ENCODE results near the gene SLC22A25.

The SLC22A25 gene

DNA sequence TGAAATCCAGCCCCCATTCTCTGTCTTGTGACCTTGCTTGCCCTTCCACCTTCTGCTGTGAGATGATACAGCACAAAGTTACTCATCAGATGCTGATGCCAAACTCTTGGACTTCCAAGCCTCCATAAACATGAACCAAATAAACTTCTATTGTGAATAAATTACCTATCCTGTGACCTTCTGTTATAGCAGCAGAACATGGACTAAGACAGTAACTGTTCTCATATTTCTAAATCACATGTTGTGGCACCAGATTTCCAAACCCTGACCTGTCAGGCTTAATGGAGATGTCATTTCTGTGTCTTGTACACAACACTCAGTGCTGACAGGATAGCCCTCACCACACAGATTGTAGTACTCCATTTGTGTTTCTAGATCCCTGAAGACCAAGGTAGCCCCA lies 6.0 kb downstream of the SLC22A25 start:
- DNase-seq (ENCODE audit: low read depth, low spot score): no peak

DNA sequence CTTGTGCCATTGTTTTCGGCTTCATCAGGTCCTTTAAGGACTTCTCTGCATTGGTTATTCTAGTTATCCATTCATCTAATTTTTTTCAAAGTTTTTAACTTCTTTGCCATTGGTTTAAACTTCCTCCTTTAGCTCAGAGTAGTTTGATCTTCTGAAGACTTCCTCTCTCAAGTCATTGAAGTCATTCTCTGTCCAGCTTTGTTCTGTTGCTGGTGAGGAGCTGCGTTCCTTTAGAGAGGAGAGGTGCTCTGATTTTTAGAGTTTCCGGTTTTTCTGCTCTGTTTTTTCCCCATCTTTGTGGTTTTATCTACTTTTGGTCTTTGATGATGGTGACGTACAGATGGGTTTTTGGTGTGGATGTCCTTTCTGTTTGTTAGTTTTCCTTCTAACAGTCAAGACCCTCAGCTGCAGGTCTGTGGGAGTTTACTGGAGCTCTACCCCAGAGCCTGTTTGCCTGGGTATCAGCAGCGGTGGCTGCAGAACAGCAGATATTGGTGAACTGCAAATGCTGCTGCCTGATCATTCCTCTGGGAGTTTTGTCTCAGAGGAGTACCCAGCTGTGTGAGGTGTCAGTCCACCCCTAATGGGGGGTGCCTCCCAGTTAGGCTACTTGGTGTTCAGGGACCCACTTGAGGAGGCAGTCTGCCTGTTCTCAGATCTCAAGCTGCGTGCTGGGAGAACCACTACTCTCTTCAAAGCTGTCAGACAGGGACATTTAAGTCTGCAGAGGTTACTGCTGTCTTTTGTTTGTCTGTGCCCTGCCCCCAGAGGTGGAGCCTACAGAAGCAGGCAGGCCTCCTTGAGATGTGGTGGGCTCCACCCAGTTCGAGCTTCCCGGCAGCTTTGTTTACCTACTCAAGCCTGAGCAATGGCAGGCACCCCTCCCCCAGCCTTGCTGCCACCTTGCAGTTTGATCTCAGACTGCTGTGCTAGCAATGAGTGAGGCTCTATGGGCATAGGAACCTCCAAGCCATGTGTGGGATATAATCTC lies 7.6 kb downstream of the SLC22A25 start:
- DNase-seq (ENCODE audit: low read depth, low spot score): peak; percentile 52
- H3K4me3 ChIP-seq (ENCODE audit: low read length): peak overlapping the region; percentile 32

More for the DNA sequence above, 6.0 kb downstream of the SLC22A25 start:
- no peak overlapping the region for H3K4me3 ChIP-seq (ENCODE audit: low read length)

DNA sequence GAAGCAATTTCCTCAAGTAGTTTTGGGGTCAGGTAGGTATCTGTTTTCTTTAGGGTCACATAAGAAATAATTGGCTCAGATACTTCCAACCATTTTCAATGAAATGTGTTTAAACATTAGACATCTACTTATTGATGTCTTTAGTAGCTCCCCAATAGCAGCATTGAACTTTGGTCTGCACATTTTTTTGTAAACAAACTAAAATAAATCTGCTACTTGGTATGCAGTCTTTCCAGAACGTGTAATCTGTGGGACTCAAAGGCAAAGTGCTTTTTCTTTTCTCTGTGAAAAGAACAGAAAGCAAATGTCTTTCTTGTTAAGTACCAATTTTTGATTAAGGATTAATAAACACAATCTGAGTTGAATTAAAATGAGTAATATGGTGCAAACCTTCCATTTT lies 13.6 kb downstream of the SLC22A25 start:
- no peak overlapping the region for H3K4me3 ChIP-seq (ENCODE audit: low read length)
- no peak for DNase-seq (ENCODE audit: low read depth, low spot score)

DNA sequence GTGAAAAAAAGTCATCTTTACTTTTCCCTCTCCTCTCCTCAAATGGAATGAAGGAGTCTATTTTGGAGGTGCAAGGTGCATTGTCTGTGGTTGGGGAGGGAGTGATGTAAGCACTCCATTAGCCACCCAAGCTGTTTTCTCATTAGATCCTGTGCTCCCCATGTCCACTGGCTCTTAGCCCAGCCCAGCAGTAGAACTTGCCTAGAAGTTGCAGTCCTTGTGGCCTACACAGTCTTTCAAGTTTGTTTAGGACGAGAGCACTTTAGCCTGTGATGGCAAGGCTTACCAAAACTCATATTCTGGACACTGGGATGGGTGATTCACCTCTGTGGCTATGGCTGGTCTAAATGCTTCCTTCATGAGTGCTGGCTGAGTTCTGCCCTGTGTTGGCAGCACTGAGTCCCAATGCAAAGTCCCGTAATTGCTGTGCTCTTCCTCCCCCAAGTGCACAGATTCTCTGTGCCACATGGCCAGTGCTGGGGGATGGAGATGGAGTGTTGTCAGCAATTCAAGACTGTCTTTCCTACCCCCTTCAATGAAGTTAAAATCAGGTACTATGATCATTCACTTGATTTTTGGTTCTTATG lies 15.8 kb downstream of the SLC22A25 start:
- DNase-seq (ENCODE audit: low read depth, low spot score): no peak
- no peak overlapping the region for H3K4me3 ChIP-seq (ENCODE audit: low read length)

DNA sequence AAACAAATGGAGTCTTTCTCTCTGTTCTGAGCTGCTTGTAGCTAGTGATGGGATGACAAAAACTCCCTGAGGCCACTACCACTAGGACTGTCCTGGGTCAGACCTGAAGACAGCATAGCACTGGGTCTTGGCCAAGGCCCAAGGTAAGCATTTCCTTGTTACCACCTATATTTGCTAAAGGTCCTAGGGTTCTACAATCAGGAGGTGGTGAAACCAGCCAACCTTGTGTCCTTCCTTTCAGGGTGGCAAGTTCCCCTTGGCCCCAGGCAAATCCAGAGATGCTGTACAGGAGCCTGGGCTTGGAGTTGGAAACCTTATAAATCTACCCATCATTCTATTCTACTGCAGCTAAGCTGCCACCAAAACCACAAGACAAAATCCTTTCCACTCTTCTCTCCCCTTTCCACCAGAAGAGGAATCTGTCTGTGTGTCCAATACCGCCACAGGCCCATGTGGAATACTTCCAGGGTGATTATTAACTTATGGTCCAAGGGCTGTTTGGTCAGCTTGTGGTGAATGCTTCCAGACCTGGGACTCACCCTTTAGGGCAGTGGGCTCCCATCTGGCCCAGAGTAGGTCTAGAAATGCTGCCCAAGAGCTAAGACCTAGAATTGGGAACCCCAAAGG lies 16.8 kb downstream of the SLC22A25 start:
- no peak for DNase-seq (ENCODE audit: low read depth, low spot score)
- no peak overlapping the region for H3K4me3 ChIP-seq (ENCODE audit: low read length)

DNA sequence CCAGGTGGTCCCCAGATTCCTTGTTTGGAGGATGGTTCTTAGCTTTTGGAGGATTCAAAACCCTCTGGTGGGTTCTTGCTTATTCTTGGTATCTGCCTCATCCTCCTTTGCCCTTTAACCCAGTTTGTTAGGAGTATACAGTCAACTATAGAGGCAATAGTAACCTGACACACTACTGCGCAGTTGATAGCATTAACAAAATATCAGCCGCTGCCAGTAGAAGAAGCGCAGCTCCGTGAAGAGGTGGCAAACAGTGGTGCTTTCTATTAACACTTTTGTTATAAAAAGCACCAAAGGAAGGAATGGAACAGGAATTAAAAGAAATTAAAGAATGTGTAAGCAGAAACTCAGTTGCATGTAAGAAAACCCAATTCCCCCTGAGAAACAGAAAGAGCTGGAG lies 29.3 kb downstream of the SLC22A25 start:
- H3K4me3 ChIP-seq (ENCODE audit: low read length): no peak overlapping the region
- DNase-seq (ENCODE audit: low read depth, low spot score): no peak

DNA sequence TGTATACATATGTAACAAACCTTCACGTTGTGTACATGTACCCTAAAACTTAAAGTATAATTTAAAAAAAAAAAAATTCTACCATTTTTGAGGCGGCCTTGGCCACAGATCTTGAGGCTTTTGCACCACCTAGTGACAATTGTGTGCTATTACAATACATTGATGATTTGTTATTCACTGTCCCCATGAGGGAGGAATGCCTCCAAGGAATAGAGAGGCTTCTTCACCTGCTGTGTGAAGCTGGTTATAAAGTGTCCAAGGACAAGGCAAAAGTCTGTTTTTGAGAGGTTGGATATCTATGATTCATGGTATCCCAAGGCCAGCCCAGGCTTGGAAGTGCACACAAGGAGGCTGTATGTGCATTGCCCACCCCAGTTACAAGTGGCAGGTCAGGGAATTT lies 30.7 kb downstream of the SLC22A25 start:
- DNase-seq (ENCODE audit: low read depth, low spot score): peak; percentile 14
- H3K4me3 ChIP-seq (ENCODE audit: low read length): no peak overlapping the region

DNA sequence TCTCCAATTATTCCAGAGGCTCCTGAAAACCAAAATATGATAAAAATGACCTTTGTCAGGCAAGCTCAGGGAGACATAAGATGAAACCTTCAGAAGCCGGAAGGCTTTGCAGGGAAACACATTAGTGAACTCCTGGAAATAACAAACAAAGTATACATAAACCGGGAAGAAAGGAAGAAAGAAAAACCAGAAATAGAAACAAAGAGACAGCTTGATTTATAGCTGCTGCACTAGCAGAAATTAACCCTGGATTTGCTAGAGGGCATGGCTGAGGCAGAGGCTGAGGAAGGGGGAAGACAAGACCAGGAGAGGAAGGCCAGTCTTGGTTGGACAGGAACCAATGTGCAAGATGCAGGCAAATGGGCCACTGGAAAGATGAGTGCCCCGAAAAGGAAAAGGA lies 33.3 kb downstream of the SLC22A25 start:
- H3K4me3 ChIP-seq (ENCODE audit: low read length): no peak overlapping the region
- no peak for DNase-seq (ENCODE audit: low read depth, low spot score)
